DND-41 (cell line): Measurements from ENCODE around the gene NUP62CL.

Source experiments
- CTCF ChIP-seq: IDR thresholded peaks from 2 replicates; pipeline ENCODE4 v1.5.1; 2012; ENCODE audit warnings: borderline replicate concordance, low read length, moderate library complexity, mild to moderate bottlenecking; ENCODE audit not compliant: poor library complexity, severe bottlenecking; ENCODE audit errors: extremely low read depth
- EZH2 ChIP-seq: IDR thresholded peaks from 3 replicates; pipeline ENCODE4 v1.6.1; 2012; ENCODE audit warnings: borderline replicate concordance, low read depth, mild to moderate bottlenecking, moderate library complexity, low read length, inconsistent platforms; ENCODE audit not compliant: severe bottlenecking

- no peak for TF ChIP-seq CTCF
- no peak for TF ChIP-seq EZH2
Measured at GRCh38 chrX:107204068-107204605, 2.1 kb downstream of the NUP62CL start.
